Stimulated activated CD4-positive, alpha-beta T cell treated with anti-CD3 and anti-CD28 coated beads, Interleukin-1b, Interleukin-23, amount 100 ng/mL, for 24 hours (primary cell): ENCODE results near the gene DPYSL5.
"Not testable (repeated sequence)": the region's sequence is repeated elsewhere in the genome, so short reads cannot be mapped to it uniquely, and the experiment has no call there.

Source experiments
- DNase-seq, 4 experiments: peaks; one replicate each; pipeline ENCODE4 v3.0.0-alpha.2; 2020; ENCODE audit warnings: low read depth in 4 of 4, low spot score in 1 of 4

Gene DPYSL5

GRCh38 chr2:26874514-26874913 is 26.6 kb downstream of the DPYSL5 start:
- DNase-seq: no peak

DNA sequence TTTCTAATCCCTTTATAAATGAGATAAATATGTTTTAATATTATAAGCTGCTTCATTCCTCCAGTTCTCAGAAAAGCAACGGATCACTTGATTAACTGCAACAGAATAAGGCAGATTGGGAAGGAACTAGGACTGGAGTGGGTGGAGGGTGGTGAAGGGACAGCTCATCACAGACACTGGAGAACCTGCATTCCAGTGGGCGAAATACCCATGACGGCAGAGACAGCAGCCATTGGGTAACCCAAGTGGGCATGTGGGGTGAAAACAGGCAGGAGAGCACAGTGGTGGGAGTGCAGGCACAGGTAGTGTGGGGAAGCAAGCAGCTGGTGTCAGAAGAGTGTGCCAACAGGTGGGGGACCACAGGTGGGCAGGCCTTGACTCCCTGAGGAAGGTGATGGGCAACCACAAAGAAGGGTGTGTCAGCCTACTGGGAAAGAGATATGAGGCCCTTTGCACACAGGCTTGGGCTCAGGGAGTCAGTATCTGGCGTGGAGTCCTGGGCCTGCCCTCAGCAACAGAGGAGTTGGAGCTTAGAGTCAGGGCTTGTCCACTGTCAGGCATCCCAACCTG is 27.2 kb downstream of the DPYSL5 start:
- no peak for DNase-seq

DNA sequence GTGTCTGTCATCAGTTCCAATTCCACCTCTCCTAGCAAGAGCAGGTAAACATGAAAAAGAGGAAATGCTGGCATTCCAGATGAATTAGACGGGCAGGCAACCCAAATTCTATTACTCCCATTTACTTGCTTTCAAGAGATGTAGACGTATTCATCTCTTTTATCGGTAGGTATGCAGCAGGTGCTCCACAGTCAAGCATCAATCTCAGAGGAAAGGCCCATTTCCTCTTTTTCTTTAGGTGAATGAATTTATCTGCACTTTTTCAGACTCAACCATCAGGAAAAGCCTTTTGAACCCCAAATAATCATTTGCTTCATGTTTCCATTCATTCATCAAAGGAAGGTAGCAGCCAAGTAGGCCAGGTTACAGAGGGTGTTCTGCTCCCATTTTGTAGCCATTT is 27.9 kb downstream of the DPYSL5 start:
- no peak for DNase-seq

GRCh38 chr2:26876260-26876659 is 28.3 kb downstream of the DPYSL5 start:
- DNase-seq: no peak

DNA sequence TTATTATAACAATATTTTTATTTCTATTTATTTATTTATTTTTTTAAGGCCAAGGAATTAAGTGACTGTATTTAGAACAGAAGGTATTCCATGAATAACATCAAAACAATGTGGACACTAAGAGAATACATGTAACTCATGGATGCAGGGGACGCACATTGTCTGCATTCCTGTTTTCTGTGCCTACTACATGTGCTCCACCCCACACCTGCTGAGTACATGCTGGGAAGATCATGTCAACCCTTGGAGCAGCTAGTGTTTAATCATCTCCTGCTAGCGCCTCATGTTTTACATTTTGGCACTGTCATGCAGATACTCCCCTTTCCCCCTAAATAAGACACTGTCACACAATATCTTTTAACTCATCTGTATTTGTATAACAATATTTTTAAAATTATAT is 29.3 kb downstream of the DPYSL5 start:
- DNase-seq: no peak

- no peak for DNase-seq
These were observed 32.2 kb downstream of the DPYSL5 start for GRCh38 chr2:26880161-26880560.

DNA sequence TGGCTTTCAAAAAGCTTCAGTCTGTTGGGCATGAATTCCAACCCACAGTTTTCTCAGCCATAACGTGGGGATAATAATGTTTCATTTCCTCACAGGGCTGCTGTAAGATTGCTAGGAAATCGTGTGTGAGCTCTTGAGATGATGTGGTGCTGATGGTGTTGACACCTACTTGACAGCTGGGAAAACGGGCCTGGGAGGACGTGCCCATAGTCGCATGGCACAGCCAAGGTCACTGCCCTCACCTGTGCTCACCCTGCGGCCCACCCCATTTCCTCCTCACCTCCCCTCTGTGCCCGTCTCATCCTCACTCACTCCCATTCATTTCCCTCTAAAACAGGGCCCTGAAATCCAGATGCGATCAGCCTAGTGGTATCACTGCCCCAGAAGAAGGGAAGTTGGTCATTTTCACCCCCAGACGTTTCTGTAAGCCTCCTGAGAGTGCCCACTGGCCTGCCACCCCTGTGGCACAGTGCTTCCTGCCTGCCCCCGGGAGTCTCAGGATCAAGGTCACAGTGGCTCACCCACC is 33.0 kb downstream of the DPYSL5 start:
- no peak for DNase-seq

- DNase-seq: not testable (repeated sequence)
These were observed 34.3 kb downstream of the DPYSL5 start for GRCh38 chr2:26882220-26882619.

DNA sequence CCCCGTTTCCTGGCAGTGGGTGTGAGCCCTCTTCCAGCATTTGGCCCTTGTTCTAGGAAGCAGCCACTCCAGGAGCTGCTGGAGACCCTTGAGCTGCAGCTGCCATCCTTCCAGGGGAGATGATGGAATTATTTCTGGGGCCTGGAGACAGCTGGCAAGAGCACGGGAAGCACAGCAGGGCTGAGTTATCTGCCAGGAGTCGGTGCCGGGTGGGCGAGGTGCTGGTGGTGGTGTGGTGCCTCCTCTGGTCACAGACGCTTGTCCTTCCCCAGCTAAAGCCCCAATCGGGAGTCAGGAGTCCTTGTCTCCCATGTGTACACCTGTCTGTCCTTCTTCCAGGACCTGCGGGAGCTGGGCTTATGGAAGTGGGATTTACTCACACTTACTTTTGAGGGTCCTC is 36.0 kb downstream of the DPYSL5 start:
- DNase-seq: no peak

DNA sequence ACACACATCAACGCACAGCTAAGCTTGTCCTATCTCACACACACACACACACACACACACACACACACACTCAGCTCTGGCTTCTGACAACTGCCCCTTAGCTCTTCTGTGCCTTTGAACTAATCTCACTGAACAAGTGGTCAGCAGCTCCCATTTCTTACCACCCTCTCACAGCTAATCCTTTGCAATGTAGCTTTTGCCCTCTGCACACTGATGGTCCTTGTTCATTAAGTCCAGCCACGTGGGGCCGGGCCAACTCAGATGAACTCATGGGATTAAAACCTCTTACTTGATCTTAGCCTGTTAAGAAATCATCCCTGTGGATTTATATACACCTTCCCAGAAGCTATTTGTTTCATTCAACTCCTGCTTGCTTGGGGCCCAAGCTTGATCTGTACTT is 36.6 kb downstream of the DPYSL5 start:
- no peak for DNase-seq

DNA sequence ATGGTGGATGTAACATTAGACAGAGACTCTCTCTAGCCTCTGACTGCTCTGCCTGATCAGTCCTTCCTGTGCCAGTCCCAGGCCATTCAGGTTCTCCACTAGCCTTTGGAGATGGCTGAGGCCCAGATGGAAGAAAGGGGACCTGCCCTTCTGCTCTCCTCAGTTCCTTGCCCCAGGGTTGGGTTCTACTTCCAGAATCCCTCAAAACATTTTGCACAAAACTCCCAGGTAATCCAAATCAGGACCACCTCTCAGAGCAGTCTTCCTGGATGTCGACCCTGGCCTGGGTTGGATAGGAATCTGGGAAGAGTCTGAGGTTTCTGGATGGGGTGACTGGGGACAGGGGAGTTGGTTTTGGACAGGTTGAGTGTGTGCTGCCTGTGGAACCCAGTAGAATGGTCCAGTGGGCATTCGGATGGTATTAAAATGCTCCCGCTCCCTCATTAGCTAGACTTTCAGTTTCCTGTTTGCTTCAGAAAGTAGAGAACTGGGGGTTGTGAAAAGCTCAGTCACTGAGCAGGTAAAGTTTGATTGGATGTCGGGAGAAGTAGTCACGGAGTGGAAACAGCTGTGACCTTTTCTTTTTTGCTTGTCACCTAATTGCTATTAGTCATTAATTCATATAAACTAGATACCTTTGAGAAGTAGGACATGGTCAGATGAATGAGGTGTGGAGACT is 37.9 kb downstream of the DPYSL5 start:
- DNase-seq: no peak

GRCh38 chr2:26886736-26887135 is 38.8 kb downstream of the DPYSL5 start:
- no peak for DNase-seq

DNA sequence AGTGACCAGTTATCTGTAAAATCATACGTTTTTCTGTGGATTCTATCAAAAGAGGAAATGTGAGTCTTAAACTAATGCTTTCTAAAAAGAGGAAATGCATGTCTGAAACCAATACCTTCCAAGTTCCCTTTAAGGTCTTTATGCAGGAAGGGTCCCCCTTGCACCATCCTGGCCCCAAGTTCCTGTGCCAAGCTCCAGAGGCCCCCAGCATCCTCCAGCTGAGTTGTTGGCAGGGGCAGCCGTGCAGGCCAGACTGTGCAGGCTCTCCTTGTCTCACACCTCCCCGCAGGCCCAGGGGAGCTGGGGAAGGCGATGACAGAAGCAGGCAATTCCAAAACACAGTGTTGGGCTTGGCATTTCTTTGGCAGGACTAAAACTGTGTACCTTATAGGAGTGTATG is 39.2 kb downstream of the DPYSL5 start:
- no peak for DNase-seq

DNA sequence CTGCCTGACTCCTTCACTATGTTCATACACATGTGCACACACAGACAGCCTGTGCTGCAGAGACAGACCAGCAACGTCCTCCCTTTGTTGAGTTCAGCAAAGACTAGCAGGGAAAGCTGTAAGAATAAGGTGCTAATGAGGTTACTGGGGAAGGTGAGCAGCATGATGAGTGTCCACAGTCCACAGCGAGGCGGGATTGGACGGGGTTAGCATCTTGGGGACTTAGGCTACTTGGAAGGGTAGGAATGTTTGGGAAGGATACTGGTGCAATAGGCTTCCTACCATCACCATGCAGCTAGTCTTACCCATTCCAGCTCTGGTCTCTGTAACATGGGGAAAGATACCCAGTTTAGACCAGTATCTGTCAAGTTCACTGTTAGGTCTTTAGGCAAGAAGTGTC is 41.9 kb downstream of the DPYSL5 start:
- DNase-seq: no peak

DNA sequence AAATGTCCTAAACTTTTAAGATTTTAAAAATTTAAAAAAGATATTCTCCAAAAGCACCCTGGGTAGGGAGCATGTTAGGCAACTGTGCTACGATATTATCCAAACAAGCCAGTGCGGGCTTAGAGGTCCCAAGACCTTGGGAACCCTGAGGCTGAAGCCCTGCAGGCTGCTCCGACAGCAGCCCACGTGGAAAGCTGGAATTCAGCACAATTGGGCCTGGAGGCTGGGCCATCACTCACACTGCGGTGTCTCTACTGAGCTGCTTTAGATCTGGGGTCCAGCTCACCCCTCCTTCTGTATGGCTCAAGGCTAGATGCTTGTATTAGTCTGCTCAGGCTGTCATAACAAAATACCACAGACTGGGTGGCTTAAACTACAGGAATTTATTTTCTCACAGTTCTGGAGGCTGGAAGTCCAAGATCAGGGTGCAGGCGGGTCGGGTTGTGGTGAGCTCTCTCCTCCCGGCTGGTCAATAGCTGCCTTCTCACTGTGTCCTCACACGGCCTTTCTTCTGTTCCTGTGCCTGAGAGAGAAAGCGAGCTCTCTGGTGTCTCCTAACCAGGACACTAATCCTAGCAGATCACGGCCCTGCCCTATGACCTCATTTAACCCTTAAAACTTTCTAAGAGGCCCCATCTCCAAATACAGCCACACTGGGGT is 42.5 kb downstream of the DPYSL5 start:
- DNase-seq: no peak

DNA sequence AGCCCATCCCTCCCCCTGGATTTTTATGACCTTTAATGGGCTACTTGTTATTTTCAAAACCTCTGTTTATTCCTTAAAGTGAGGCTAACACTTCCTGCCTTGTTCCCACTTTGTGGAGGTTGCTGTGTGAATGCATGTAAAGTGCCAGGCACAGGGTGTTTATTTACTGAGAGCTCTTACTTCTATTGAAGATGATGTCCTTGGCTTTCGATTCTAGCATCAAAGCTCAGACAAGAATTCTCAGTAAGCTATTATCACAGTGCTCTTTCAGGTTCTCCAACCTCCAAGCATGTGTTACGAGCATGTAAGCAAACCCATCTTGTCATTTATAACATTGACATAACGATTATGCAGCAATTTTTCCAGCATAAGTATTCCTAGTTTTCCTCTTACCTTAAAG is 44.2 kb downstream of the DPYSL5 start:
- DNase-seq: no peak

GRCh38 chr2:26892922-26893524 is 45.1 kb downstream of the DPYSL5 start:
- DNase-seq: no peak

GRCh38 chr2:26894136-26894535 is 46.2 kb downstream of the DPYSL5 start:
- no peak for DNase-seq

- DNase-seq: no peak
These were observed 50.0 kb downstream of the DPYSL5 start for GRCh38 chr2:26897807-26898479.

GRCh38 chr2:26898480-26899078 is 50.6 kb downstream of the DPYSL5 start:
- DNase-seq: no peak

- no peak for DNase-seq
These were observed 51.7 kb downstream of the DPYSL5 start for GRCh38 chr2:26899500-26900164.
